Testis (tissue), 3 donors: Measurements from ENCODE around the gene DACT1. TPM values are rescaled to one million over a fixed set of nuclear protein-coding genes. Genes with fewer than 3 reads are reported as not detected.

ENCODE experiments used
- DNase-seq: peaks from one replicate; pipeline ENCODE4 v3.0.0-alpha.2; 2019
- H3K27ac ChIP-seq, 2 donors: fragments of 200-600 bp; sonication (generic); one replicate each; pipeline ENCODE4 v1.5.1; 2019
- H3K27me3 ChIP-seq: fragments of 200-600 bp; sonication (generic); one replicate; pipeline ENCODE4 v1.5.1; 2019
- H3K36me3 ChIP-seq: fragments of 200-600 bp; sonication (generic); one replicate; pipeline ENCODE4 v1.5.1; 2017; ENCODE audit warnings: low read depth; ENCODE audit errors: missing control alignments
- H3K4me1 ChIP-seq: fragments of 200-600 bp; sonication (generic); one replicate; pipeline ENCODE4 v1.5.1; 2019
- H3K4me3 ChIP-seq, 2 donors: fragments of 200-600 bp; sonication (generic); one replicate each; pipeline ENCODE4 v1.5.1; 2017 to 2019
- H3K9me3 ChIP-seq: fragments of 200-600 bp; sonication (generic); one replicate; pipeline ENCODE4 v1.5.1; 2017
- CTCF ChIP-seq, 3 experiments: fragments of 450-650 bp in 2 of 3; fragments of 200-600 bp in 1 of 3; sonication (generic) in 1 of 3; IDR thresholded peaks; one replicate each; pipeline ENCODE4 v1.5.1; 2016 to 2019; ENCODE audit warnings: antibody characterized with exemption in 3 of 3, mild to moderate bottlenecking in 2 of 3, moderate library complexity in 1 of 3
- POLR2A ChIP-seq: fragments of 450-650 bp; IDR thresholded peaks from one replicate; pipeline ENCODE4 v1.6.1; 2017; ENCODE audit warnings: antibody characterized with exemption, mild to moderate bottlenecking, moderate library complexity
- WGBS, 2 donors: methylation state at CpG; one replicate each; pipeline ENCODE4 v1.1.5; 2018; 5-methylcytosine and 5-hydroxymethylcytosine counted together
- intact Hi-C: fragments of 100-400 bp; cut with DNase I; formaldehyde crosslinking; loops from one replicate; pipeline ENCODE4 v1.15.1; 2023; ENCODE audit warnings: low total_unique reads
- polyA plus RNA-seq: library from polyadenylated mRNA; stranded (reverse); fragments of 350-450 nt; fragmentation: Illumina TruSeq; extraction: RNeasy Lipid Tissue Mini Kit (QIAGEN cat#74804); gene quantifications from one replicate; pipeline ENCODE4 v1.2.3, GENCODE V29; 2014; ENCODE audit warnings: low read depth, low replicate concordance; ENCODE audit not compliant: insufficient read depth
- total RNA-seq, 2 donors: library from RNA; depleted of rRNA; stranded (reverse); fragments of >200 nt; gene quantifications; one replicate each; pipeline ENCODE4 v1.2.3, GENCODE V29; 2016

The DACT1 gene
- total and polyA plus RNA-seq, 3 donors from 2014 or later = 21.7 to 25.0 (median 24.0) TPM

- no peaks in the 10 kb centered on the region for H3K36me3 ChIP-seq
- no peaks in the 10 kb centered on the region for H3K9me3 ChIP-seq
- WGBS, 2 donors = 91 to 92% methylated on average over 11 of the region's 11 CpGs
- H3K4me1 ChIP-seq = no peaks in the 10 kb centered on the region
- TF ChIP-seq POLR2A (no peak), CTCF (IDR thresholded peaks at IDR 0.05) (no peak)
- no peak for DNase-seq
- H3K27ac ChIP-seq = no peak overlapping the region
- no peak overlapping the region for H3K4me3 ChIP-seq
- no peaks in the 10 kb centered on the region for H3K27me3 ChIP-seq
- intact Hi-C loops = no loop called here
Measured at GRCh38 chr14:58598804-58599525, 38.8 kb upstream of the DACT1 start.

- no peak overlapping the region for H3K4me3 ChIP-seq
- H3K36me3 ChIP-seq = no peaks in the 10 kb centered on the region
- H3K27ac ChIP-seq = no peak overlapping the region
- 78 to 79% methylated on average over 2 of the region's 2 CpGs for WGBS, 2 donors
- intact Hi-C loops = no loop called here
- H3K9me3 ChIP-seq = no peaks in the 10 kb centered on the region
- TF ChIP-seq POLR2A = no peak
- TF ChIP-seq CTCF (IDR thresholded peaks at IDR 0.05) = no peak
- H3K4me1 ChIP-seq = no peaks in the 10 kb centered on the region
- DNase-seq = no peak
- H3K27me3 ChIP-seq = no peaks in the 10 kb centered on the region
Measured at GRCh38 chr14:58599707-58600106, 38.1 kb upstream of the DACT1 start.

- intact Hi-C loops = no loop called here
- Histone ChIP-seq H3K4me3 (no peak overlapping the region), H3K36me3 (no peaks in the 10 kb centered on the region), H3K4me1 (no peaks in the 10 kb centered on the region), H3K27ac (no peak overlapping the region), H3K9me3 (no peaks in the 10 kb centered on the region), H3K27me3 (no peaks in the 10 kb centered on the region)
- DNase-seq = no peak
- TF ChIP-seq POLR2A = no peak
- no peak for TF ChIP-seq CTCF (IDR thresholded peaks at IDR 0.05)
- 91 to 93% methylated on average over 4 of the region's 4 CpGs for WGBS, 2 donors
Measured at GRCh38 chr14:58605465-58605864, 32.3 kb upstream of the DACT1 start.

GRCh38 chr14:58607131-58607951 lies 30.4 kb upstream of the DACT1 start:
- DNase-seq = no peak
- Histone ChIP-seq H3K27me3 (no peaks in the 10 kb centered on the region), H3K27ac (no peak overlapping the region), H3K4me1 (no peaks in the 10 kb centered on the region), H3K9me3 (no peaks in the 10 kb centered on the region), H3K36me3 (no peaks in the 10 kb centered on the region), H3K4me3 (no peak overlapping the region)
- intact Hi-C loops = no loop called here
- 53 to 58% methylated on average over 7 of the region's 7 CpGs for WGBS, 2 donors
- TF ChIP-seq CTCF (IDR thresholded peaks at IDR 0.05) (no peak), POLR2A (no peak)
